Stimulated activated CD4-positive, alpha-beta T cell treated with anti-CD3 and anti-CD28 coated beads, Interleukin-4, amount 100 ng/mL, for 1 hour (primary cell): Measurements from ENCODE around the gene NIPA2.
"Not testable (repeated sequence)": the region's sequence is repeated elsewhere in the genome, so short reads cannot be mapped to it uniquely, and the experiment has no call there.

Source experiments
- DNase-seq: peaks from one replicate; pipeline ENCODE4 v3.0.0-alpha.2; 2020

The NIPA2 gene

DNA sequence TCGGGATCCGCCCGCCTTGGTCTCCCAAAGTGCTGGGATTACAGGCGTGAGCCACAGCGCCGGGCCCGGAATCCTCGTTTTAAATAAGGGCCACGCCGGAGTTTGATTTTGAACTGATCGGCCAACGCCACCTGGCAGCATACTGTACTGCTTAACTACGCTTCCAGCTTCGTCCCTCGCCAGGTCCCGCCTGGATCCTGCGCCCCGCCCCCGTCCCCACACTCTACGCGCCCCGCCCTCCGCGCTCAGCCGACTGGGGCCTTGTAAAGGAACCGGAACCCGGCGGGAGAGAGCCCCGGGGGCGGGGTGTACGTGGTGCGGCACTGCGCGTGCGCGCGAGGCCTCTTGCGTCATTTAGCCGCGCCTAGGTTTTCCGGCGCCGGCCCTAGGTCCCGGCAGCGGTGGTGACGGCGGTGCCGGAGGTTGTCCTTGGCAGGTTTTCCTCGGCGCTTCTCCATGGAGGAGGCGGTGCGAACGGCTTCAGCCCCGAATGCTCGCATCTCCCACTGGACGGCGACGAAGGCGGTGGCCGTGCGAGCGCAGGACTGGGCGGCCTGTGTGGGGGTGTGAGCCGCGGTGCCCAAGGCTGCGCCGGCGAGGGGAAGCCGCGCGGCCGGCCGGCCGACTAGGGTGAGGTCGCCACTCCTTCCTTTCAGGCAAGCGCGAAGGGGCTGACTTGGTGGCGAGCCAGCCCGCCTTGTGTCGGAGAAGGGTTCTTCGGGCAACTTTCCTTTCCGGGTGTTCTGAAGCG lies at the start of gene NIPA2:
Gene NIPA2, plus strand, starts transcription at position 375 of the 751 bp plus-strand sequence. CDS start 13,066 bp downstream, outside the sequence.
- peak; percentile 98 for DNase-seq

GRCh38 chr15:22794063-22794462 lies 44.4 kb upstream of the NIPA2 start:
- no peak for DNase-seq

- DNase-seq = no peak
These were observed 43.8 kb upstream of the NIPA2 start for GRCh38 chr15:22794621-22795167.

- DNase-seq = no peak
These were observed 43.0 kb upstream of the NIPA2 start for GRCh38 chr15:22795206-22796063.

DNA sequence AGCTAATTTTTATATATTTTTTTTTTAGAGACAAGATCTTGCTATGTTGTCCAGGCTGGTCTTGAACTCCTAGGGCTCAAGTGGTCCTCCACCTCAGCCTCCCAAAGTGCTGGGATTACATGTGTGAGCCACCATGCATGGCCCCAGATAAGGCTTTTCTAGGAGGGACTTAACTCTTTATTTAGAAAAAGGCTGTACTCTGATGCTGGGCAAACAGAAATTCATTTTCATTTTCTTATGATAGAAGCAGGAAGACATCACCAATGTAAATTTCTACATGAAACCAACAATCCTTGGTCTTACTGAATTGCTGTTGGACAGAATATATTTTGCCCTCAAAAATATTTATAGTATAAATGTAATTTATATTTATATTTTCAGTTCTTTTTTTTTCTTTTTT lies 42.4 kb upstream of the NIPA2 start:
- no peak for DNase-seq

DNA sequence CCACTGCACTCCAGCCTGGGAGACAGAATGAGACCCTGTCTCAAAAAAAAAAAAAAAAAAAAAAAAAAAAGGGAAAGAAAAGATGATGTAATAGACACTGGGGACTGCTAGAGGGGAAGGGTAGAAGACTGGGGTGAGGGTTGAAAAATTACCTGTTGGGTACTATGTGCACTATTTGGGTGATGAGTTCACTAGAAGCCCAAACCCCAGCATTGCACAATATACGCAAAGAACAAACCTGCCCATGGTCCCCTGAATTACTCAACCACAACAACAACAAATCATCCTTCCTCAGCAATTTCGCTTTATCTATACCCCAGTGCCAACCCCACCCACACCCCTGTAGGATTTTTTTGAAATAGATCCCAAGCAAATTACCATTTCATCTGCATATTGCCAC lies 38.6 kb upstream of the NIPA2 start:
- DNase-seq = no peak

GRCh38 chr15:22803006-22803405 lies 35.5 kb upstream of the NIPA2 start:
- DNase-seq = not testable (repeated sequence)

GRCh38 chr15:22806156-22806555 lies 32.3 kb upstream of the NIPA2 start:
- DNase-seq = no peak

GRCh38 chr15:22806664-22807063 lies 31.8 kb upstream of the NIPA2 start:
- no peak for DNase-seq

DNA sequence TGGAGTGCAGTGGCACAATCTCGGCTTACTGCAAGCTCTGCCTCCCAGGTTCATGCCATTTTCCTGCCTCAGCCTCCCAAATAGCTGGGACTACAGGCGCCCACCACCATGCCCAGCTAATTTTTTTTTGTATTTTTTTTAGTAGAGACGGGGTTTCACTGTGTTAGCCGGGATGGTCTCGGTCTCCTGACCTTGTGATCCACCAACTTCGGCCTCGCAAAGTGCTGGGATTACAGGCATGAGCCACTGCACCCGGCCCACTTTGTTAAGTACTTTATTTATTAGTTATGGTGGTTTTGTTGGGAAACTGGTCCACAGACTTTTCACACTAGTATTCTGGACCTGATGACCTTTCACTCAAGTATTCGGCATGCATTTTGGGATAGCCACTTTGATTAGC lies 30.6 kb upstream of the NIPA2 start:
- DNase-seq = not testable (repeated sequence)

DNA sequence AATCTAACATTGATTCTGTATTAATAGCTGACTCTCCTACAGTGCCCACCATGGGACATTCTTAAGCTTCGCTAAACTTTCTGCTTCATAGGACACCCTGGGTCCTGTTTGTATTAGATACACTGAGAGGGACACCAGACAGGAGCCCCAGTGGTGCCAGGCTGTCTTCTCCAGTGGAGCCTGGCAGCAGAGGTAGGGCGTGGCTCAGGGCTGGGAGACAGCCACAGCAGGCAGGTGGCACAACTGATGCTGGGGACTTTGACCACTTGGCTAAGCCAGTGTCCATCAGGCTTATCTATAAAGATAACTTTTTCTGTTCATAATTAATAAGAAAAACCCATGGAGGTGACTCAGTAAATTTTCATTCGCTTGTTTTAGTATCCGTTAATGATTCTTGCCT lies 30.2 kb upstream of the NIPA2 start:
- no peak for DNase-seq

DNA sequence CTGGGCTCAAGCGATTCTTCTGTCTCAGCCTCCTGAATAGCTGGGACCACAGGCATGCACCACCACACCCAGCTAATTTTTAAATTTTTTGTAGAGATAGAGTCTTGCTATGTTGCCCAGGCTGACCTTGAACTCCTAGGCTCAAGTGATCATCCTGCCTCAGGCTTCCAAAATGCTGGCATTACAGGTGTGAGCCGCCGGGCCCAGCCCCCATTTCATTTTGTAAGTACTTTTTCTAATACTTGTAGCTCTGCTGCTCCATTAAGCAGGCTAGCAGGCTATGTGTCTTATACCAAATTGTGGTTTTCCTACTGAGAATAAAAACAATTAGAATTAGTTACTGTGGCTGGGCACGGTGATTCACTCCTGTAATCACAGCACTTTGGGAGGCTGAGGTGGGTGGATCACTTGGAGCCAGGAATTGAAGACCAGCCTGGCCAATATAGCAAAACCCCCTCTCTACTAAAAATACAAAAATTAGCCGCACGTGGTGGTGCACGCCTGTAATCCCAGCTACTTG lies 29.6 kb upstream of the NIPA2 start:
- DNase-seq = no peak

GRCh38 chr15:22810033-22810852 lies 28.2 kb upstream of the NIPA2 start:
- DNase-seq = no peak

DNA sequence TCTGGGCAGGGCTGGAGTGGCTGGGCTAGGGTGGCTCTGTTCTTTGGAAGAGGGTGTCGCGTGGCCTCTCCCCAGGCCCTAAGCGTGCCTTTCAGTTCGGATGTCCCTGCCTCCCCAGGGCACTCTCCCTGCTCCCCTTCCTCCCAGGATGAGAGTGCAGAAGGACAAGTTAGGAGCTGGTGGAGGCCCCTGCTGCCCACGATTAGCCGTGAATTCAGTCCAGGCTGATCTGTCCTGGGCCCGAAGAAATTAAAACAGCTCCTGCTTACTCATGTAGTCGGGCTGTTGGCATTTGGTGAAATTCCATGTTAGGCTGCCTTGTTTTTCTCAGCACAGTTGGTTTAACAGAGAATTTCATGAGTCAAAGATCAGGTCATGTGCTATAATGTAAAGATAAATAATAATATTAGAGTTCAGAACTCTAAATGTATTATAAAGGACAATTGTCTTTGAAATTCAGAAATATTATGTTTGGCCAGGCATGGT lies 27.6 kb upstream of the NIPA2 start:
- DNase-seq = no peak

- DNase-seq = no peak
These were observed 26.8 kb upstream of the NIPA2 start for GRCh38 chr15:22811640-22812039.

- DNase-seq = no peak
These were observed 24.6 kb upstream of the NIPA2 start for GRCh38 chr15:22813844-22814243.

DNA sequence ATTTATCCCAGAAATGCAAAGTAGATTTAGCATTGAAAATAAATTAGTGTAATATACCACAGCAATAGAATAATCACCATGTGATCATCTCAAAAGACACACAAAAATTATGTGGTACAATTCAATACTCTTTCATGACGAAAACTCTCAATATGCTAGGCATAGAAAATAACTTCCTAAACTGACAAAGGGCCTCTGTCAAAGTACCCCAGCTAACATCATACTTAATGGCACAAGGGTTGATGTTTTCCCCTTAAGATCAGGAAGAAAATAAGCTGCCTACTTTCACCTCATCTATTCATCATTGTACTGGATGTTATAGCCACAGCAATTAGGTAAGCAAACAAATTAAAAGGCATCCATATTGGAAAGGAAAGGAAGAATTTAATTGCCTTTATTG lies 22.7 kb upstream of the NIPA2 start:
- DNase-seq = no peak

GRCh38 chr15:22819651-22820050 lies 18.8 kb upstream of the NIPA2 start:
- DNase-seq = no peak

DNA sequence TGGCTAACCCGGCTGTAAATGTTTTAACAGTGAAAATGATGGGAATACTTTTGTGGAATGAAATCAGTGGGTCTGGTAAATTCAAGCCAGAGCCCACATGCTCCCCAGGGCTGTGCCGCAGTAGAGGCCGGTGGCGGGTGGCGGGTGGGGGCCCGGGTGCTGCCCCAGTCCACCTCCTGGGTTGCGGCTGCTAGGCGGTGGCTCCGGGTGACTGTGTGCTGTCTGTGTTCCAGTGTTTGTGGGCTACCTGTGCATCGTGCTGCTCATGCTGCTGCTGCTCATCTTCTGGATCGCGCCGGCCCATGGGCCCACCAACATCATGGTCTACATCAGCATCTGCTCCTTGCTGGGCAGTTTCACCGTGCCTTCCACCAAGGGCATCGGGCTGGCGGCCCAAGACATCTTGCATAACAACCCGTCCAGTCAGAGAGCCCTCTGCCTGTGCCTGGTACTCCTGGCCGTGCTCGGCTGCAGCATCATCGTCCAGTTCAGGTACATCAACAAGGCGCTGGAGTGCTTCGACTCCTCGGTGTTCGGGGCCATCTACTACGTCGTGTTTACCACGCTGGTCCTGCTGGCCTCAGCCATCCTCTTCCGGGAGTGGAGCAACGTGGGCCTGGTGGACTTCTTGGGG lies 14.9 kb upstream of the NIPA2 start:
- DNase-seq = no peak

- DNase-seq = no peak
These were observed 11.3 kb upstream of the NIPA2 start for GRCh38 chr15:22827125-22827524.

GRCh38 chr15:22831473-22831872 lies 7.0 kb upstream of the NIPA2 start:
- no peak for DNase-seq
